ENCODE data around the gene SVIL. TPM values are rescaled to one million over a fixed set of nuclear protein-coding genes. Genes with fewer than 3 reads are reported as not detected.

SVIL gene
- total RNA-seq, 1 experiment from 2014 or later = 15.3 TPM

GRCh38 chr10:29585488-29585976 is 49.2 kb downstream of the SVIL start:
- TF ChIP-seq CTCF (conservative IDR thresholded peaks at IDR 0.05) = peak; percentile 46; the same call in 2 of the 3 replicates
- Histone ChIP-seq H3K4ac (ENCODE audit: low read depth, low read length) (no peak overlapping the region), H3K23me2 (ENCODE audit: insufficient read length, low read depth, low read length, poor library complexity, severe bottlenecking) (no peaks in the 10 kb centered on the region), H4K5ac (ENCODE audit: insufficient read length, low read depth, low read length) (no peak overlapping the region), H3K79me1 (ENCODE audit: insufficient read depth, low read depth, low read length, poor library complexity, severe bottlenecking) (no peaks in the 10 kb centered on the region), H3K27ac (ENCODE audit: insufficient read length, low read depth, low read length) (no peak overlapping the region), H2BK5ac (ENCODE audit: insufficient read length, low read length) (no peak overlapping the region), H3K79me2 (ENCODE audit: insufficient read depth, low read length) (no peaks in the 10 kb centered on the region), H3K27me3 (ENCODE audit: insufficient read depth, low read length) (no peaks in the 10 kb centered on the region), H3K14ac (ENCODE audit: insufficient read depth, low read length) (no peak overlapping the region), H3K56ac (ENCODE audit: insufficient read length, low read depth, low read length) (no peak overlapping the region), H3K23ac (ENCODE audit: insufficient read length, low read depth, low read length) (no peak overlapping the region), H3T11ph (ENCODE audit: low read length) (no peak overlapping the region), H4K20me1 (ENCODE audit: control insufficient read depth, insufficient read depth, insufficient read length) (no peaks in the 10 kb centered on the region), H3K18ac (ENCODE audit: insufficient read length, low read depth, low read length) (no peak overlapping the region), H3K4me2 (ENCODE audit: insufficient read depth, insufficient read length, low read length) (peak overlapping the region; percentile 17), H4K91ac (ENCODE audit: insufficient read length, low read depth, low read length) (no peak overlapping the region), H4K8ac (replicated peaks; ENCODE audit: insufficient read length, low read depth, low read length) (no peak overlapping the region), H3K4me1 (ENCODE audit: insufficient read depth, low read length) (peaks cover 7% of the 10 kb centered on the region; the same call in 1 of the 2 replicates), H2AFZ (ENCODE audit: low read length) (no peak overlapping the region), H2BK120ac (ENCODE audit: low read depth, low read length, poor library complexity, severe bottlenecking) (no peak overlapping the region), H3K9me3 (ENCODE audit: control insufficient read depth, low read depth, low read length) (no peaks in the 10 kb centered on the region), H2AK5ac (ENCODE audit: insufficient read length, low read length) (no peak overlapping the region), H2BK15ac (ENCODE audit: low read depth, low read length) (no peak overlapping the region), H2BK20ac (ENCODE audit: low read depth, low read length, poor library complexity, severe bottlenecking) (no peak overlapping the region), H3K9ac (ENCODE audit: extremely low read depth, insufficient read length, low read length) (no peak overlapping the region), H2BK12ac (ENCODE audit: insufficient read length, low read depth, low read length) (no peak overlapping the region)
- Mint-ChIP-seq H3K36me3 (ENCODE audit: insufficient read depth in 1 of 3, low read depth in 3 of 3) (peaks cover 0 to 9% (median 3%) of the 10 kb centered on the region in 3 experiments; a peak in 4 of 7 replicates), H3K27ac (no peak overlapping the region), H3K9me3 (peaks cover 0 to 6% of the 10 kb centered on the region in 2 experiments; a peak in 3 of 5 replicates), H3K4me1 (peaks cover 52% of the 10 kb centered on the region in 2 experiments), H3K4me3 (peak overlapping the region in 1 of 2 experiments; percentile 33; a peak in 1 of 5 replicates), H3K27me3 (ENCODE audit: low read depth) (no peaks in the 10 kb centered on the region; the same call in 1 of the 2 replicates)
- WGBS (ENCODE audit: extremely low coverage, insufficient read length, low lambda C conversion rate) = no CpG with 5 or more reads among the region's 18 CpGs
- DNase-seq = peak; percentile 78
